DMS 273 treated with DMSO at 0.1 percent for 48 hours (cell line): Measurements from ENCODE around the gene ZBTB1.

ENCODE experiments used
- DNase-seq: peaks from one replicate; lab custom pipeline; 2025; lab: John Stamatoyannopoulos, UW

ZBTB1 gene, protein sequence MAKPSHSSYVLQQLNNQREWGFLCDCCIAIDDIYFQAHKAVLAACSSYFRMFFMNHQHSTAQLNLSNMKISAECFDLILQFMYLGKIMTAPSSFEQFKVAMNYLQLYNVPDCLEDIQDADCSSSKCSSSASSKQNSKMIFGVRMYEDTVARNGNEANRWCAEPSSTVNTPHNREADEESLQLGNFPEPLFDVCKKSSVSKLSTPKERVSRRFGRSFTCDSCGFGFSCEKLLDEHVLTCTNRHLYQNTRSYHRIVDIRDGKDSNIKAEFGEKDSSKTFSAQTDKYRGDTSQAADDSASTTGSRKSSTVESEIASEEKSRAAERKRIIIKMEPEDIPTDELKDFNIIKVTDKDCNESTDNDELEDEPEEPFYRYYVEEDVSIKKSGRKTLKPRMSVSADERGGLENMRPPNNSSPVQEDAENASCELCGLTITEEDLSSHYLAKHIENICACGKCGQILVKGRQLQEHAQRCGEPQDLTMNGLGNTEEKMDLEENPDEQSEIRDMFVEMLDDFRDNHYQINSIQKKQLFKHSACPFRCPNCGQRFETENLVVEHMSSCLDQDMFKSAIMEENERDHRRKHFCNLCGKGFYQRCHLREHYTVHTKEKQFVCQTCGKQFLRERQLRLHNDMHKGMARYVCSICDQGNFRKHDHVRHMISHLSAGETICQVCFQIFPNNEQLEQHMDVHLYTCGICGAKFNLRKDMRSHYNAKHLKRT

DNA sequence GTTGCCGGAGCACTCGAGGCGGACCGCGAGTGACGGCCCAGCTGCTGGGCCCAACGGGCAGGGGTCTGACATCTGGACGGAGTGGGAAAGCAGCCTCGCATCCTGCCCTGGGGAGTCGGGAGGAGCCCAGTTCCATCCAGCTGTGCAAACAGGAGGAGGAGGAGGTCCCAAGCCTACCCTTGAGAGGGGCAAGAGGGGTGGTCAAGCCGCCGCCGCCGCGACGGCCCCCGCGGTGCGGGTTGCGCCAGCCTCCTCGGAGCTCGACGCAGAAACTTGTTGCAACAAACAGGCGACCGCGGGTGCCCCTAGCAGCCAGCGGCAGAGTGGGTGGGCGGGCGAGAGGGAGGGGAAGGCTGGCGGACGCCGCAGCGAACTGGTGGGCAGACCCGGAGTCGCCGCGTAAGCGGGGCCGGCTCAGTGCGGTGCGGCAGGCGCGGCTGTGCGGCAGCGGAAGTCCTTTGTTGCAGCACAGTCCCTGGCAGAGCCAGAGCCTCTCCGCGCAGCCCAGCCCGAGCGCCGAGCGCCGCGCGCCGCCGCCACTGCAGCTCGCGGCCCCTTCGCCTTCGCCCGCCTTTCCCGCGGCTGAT lies at the start of gene ZBTB1:
Gene ZBTB1, plus strand, starts transcription at position 461 of the 587 bp plus-strand sequence. CDS start 16,735 bp downstream, outside the sequence.
- peak; percentile 74 for DNase-seq

DNA sequence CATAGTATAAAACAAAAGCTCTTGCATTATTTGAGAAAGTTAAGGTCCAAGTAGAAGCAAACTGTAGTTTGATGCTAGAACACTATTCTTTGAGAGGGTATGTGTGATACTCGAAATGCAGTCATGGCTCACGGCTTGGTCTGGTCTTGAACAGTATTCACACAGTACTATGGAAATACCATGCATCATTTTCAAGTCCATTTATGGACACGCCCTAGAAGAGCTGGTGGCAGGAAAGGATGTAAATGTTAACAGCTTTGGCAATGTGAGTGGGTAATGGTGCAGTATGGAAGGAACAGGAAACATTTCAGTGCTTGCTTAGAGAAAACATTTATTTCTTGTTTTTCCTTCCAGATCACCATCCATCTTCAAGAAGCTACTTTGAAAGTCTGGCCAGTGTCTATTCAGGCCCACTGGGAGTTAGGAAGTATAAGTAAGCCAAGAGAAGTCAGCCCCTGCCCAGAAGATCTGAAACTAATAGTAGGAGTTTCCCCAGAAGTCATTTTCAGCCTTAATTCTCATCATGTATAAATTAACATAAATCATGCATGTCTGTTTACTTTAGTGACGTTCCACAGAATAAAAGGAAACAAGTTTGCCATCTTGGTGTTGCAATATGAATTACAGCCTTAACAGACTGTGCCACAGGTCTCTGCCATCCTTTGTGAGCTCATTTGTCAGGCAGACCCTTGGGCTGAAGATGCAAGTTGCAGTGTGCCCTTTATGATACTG lies 45.0 kb upstream of the ZBTB1 start:
- DNase-seq: no peak

DNA sequence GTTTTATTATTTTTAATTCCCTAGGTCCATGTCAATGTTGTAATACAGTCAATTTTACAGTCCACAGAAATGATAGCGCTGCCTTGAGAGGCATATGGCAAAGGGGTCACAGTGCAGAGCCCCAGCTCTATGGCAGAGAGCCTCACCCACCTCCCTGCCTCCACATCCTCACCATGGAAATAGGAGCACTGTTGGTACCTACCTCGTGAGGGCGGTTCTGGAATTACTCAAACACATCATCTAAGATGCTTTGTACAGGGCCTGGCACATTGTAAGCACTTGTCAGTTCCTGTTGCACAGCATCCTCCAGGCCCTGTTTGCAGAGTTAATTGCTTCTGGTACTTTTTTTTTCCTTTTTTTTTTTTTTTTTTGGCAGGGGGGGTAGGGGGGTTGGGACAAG lies 43.3 kb upstream of the ZBTB1 start:
- no peak for DNase-seq

DNA sequence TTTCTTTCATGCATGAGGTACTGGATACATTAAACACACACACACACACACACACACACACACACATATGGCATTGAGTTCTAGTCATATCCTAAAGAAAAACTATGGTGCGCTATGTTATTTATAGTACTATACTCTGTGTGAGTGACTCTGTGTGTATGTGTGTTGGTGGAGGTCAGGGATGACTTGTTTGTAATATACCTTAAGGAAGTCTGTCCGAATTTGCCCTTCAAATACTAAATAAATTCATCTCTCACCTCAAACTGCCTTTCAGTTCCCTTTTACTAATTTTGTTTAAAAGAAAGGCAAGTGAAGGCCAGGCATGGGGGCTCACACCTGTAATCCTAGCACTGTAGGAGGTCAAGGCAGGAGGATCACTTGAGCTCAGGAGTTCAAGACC lies 41.4 kb upstream of the ZBTB1 start:
- no peak for DNase-seq

DNA sequence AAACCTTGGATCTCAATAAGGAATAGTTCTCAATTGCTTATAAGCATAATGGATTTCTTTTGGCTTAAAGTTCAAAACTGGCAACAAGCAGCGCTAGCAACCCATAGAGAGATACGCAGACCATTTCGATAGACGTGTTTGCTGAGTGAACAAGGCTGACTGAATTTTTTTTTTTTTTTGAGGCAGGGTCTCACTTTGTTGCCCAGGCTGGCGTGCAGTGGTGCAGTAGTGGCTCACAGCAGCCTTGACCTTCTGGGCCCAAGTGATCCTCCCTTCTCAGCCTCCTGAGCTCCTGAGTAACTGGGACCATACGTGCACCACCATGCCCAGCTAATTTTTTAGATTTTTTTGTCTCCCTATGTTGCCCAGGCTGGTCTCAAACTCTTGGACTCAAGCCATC lies 40.7 kb upstream of the ZBTB1 start:
- DNase-seq: no peak

DNA sequence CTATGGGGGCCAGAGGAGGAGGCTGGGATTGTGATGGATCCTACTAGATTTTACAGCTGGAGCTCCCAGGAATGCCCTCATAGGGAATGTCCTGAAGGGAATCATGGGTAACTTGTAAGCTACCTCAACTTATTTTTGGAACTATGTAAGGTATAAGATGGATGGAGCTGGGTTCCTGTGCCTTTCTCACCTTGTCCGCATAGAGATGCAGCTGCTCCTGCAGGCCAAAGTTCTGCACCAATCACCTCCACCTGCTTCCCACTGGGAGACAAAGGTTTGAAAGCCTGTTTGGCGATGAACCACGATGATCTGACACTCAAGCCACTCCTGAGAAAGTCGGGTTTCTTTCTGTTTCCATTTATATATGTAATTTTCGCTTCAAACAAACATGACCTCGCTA lies 39.9 kb upstream of the ZBTB1 start:
- DNase-seq: no peak

DNA sequence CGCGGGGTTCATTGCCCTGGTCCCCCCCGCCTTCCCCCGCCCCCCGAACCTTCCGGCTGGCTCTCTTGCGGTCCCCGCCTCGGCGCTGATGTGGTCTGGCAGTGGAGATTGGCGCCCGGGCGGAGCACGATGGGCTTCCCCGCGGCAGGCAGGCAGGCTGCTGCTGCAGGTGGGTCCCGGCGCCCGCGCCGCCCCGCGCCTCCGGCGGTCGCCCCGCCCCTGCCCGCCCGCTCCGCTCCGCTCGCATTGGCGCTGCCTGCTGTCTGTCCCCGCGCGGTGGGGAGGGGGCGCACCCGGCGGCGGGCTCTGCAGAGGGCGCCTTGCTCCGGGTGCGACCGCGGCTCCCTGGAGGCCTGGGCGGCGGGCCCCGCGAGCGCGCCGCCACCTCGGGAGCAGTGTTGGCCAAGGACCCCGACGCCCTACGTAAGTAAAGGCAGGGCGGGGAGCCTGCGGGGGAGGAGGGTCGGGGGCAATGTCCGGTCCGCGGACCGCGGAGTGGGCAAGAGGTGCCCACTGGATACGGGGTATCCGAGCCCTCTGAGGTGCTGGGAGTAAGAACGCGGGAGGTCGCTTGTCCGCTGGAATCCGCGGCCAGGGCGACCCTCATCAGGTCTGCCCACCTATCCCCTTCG lies 39.3 kb upstream of the ZBTB1 start, which contains the start of gene AKAP5:
Gene AKAP5, plus strand, starts transcription at position 309 of the 632 bp plus-strand sequence. CDS start 2,896 bp downstream, outside the sequence.
- no peak for DNase-seq

DNA sequence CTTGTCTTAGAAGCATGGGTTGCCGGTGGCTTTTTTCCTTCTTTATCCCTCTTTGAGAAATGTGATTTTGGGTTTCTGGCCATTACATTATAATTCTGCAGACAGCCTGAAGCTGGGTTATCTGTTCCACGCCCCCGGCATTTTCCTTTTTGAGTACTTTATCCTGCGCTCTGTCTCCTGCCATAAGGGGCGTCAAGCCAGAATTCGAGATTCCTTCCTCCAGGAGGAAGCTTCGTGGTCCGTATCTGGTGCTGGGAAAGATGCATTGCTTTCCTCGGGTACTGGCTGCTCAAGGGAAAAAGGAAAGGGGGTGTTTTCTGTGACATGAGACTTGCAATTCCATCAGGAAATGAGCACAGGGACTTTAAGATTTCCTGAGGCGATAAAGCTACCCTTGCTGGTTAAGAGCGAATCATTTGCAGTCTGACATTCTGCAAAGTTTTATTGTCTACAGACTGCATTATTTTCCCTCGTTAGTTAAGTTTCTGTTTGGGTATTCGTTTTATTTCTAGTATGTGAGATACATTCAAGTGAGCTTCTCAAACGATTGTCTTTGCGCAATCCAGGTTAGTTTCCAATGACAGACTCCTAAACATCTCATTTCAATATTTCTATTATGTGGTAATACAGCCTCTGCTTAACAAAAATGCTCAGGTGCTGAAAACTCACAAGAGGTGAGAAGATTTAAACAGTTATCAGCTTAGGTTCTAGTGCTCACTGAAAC lies 38.6 kb upstream of the ZBTB1 start:
- no peak for DNase-seq

DNA sequence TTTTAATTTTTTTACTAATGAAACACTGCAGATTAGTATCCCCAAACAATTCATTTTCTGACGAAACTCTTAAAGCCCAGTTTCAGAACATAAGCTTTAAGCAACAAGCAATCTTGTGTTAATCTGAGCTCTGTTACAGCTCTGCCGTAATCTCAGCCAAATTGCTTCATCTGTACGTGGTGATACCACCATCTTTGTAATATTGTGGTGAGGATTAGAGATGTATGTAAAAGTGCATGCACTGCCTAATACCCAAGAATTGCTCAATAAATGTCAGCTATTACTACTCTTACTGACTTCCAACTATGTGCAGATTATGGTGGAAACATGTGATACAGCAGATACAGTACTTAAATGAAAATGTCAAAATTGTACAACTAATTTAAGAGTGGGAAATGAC lies 37.5 kb upstream of the ZBTB1 start:
- DNase-seq: no peak

DNA sequence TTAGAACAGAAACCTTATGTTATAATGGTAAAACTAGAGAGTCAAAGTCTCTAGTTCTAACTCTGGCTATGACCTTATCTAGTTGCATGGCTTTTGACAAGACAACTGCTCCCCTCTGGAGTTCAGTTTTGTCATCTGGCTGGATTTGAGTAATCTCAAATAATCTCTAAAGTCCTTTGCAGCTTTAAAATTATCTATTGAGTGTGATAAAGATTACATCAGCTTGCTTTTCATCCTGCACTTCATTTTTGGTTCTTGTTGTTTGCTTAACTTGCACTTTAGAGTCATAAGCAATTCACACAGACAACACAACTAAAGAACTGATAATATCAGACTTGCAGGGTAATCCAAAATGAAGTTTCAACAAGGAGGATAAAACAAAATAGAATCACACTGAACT lies 37.0 kb upstream of the ZBTB1 start:
- DNase-seq: no peak

DNA sequence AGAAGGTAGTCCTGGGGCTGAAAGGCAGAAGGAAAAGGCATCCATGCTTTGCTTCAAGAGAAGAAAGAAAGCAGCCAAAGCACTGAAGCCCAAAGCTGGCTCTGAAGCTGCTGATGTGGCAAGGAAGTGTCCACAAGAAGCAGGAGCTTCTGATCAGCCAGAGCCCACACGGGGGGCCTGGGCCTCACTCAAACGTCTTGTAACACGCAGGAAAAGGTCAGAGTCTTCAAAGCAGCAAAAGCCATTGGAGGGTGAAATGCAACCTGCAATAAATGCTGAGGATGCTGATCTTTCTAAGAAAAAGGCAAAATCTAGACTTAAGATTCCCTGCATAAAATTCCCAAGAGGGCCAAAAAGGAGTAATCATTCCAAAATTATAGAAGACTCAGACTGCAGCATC lies 36.1 kb upstream of the ZBTB1 start:
- no peak for DNase-seq

DNA sequence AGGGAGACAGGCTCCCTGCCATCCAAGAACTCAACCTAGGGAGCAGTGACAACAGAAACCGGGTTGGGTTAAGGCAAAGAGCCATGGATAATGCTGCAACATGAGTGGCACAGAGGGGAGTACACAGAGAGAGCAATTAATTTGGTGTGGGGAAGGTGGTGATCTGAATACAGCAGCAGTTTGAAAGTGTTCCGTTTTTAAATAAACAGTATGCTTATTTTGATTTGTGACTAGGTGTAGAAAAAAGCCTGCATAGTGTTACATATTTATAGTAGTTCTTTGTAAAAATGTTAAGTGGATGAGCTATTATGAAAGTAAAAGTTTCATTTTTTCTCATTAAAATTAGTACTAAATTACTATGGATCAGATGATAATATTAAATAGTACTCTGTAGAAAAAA lies 30.5 kb upstream of the ZBTB1 start:
- no peak for DNase-seq

DNA sequence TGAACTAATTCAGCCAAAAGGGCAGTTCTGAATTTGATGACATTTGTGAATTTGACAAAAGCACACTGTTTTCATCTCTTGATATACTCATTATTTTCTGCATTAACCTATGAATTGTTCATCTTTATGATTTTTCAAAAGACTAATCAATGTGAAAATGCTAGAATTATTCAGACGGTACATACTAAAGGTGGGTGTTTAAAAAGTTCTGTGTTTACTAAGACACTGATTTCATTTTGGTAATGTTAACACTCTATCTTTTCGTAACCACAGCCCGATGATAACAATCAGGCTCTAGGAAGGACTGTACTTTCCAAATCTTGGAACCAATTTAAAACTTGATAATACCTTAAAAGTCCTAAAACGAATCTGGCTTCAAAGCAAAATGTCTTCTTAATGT lies 29.9 kb upstream of the ZBTB1 start:
- no peak for DNase-seq

DNA sequence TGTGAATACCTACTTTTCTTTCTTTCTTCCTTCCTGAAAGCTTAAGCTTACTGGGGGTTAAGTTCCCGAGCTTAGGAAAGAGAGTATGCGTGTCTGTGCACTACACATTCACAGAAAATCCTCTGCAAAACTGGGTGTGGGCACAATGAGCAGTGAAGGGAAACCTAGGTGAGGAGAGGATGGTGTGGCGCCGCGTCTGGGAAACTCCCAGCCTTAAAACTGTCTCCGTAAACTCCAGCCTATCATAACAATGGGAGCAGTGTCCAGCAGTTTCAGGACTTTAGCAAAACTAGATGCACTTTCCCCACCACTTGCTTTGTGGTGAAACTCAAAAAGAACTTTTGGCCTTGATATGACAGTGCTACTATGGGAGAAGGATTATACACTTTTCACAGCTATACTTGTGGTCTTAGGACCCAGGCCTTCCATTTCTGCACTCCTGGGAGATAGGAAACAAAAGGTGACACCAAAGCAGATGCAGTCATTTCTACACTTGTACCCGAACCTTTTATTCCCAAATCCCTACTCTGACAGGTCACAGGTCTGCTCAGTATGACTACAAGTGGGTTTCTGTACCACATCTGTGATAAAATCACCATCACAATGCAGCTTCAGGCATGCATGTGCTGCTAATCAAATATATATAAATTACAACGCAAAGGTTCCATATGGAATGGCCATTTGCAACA lies 28.8 kb upstream of the ZBTB1 start:
- DNase-seq: no peak

DNA sequence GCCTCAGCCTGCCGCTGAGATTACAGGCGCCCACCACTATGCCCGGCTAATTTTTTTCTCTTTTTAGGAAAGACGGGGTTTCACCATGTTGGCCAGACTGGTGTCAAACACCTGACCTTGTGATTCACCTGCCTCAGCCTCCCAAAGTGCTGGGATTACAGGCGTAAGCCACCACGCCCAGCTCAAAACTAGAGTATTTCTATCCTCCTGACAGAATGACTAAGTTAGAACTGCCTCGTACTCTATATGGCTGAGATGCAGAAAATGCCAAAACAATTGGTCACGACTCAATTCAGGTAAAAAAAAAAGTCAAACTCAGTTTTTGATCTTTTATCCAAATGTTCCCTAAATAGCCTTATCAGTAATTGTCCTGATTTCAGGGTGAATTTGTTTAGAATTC lies 28.1 kb upstream of the ZBTB1 start:
- DNase-seq: no peak

DNA sequence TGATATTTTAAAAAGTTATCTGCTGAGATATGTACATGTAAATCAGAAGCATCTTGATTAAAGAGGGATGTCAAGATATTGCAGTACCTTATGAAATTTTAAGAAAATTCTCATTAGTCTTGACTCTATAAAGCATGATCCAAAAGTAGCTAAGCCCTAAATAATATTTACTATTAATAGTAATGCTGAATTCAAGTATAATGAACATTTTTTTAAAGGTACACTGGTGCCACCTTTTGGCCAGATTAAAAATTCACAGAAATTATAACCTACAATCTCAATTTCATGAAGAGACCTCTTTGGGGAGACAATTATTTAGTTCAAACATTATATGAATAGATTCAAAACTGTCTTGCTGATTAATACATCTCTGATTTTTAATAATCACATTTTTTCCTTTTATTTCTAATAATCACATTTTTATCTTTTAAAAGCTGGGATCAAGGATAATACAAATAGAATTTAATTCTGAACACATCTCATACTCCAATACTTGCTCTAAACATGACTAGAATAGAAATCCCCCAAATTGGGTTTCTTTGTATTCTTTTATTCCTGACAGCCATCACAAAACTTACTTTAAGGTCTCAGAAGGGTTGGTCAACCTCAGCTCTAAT lies 25.8 kb upstream of the ZBTB1 start:
- DNase-seq: no peak

DNA sequence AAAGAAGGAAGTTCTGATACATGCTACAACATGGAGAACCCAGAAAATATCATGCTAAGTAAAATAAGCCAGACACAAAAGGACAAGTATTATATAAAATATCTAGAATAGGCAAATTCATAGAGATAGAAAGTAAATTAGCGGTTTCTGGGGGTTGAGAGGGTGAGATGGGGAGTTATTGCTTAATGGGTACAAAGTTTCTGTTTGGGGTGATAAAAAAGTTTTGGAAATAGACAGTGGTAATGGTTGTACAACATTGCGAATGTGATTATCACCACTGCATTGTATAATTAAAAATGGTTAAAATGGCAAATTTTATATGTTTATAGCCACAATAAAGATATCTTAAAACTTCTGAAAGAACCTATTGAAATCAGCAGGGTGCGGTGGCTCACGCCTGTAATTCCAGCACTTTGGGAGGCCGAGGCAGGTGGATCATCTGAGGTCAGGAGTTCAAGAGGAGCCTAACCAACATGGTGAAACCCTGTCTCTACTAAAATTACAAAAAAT lies 15.9 kb upstream of the ZBTB1 start:
- no peak for DNase-seq

DNA sequence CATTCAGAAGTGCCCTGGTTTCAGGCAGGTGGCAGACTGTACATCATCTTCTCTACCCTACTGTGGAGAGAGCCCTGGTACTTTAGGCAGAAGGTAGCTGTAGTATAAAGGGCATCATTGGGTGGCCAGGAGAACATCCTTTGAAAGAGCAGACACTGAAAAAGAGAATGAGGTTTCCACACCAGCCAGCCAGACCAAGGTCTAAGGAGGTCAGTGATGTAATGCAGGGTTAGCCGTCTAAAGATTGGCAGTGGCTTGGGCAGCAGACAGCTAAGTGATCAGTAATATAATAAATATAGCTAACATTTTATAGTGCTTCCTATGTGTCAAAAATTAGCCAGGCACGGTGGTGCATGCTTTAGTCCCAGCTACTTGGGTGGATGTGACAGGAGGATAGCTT lies 12.9 kb upstream of the ZBTB1 start:
- DNase-seq: no peak

DNA sequence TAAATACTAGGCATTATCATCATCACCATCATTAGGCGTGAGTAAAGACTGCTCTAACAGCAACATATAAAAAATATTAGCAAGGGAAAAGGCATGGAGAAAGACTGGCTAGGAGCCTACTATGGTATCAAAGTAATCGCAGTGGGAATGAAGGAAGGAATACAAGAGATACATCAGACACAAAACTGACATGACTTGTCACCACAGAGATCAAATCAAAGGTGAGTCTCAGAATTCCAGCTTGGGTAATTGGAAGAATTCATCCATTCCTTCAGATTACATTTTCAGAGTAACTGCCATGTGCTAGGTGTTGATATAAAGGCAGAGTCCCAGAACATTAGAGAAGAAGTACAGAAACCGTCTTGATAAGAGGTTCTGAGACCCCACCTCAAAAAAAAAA lies 11.1 kb upstream of the ZBTB1 start:
- DNase-seq: no peak

DNA sequence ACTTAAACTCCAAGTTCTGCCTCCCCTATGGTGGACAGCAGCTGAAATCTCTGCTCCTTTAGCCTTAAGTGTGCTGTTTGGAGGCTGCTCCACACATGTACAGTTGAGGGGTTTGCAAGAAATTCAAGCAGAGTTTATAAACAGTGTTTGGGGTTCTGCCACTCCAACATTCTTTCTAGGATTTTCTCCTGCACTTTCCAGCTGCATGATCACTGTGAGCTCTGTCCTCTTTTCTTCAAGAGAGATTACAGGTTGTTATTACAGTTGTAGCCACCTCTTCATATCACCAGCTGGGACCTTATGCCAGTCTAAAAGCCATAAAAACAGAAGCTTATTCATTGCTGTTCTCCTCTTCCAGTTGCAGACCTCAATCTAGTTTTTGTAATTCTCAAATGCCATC lies 9.3 kb upstream of the ZBTB1 start:
- no peak for DNase-seq
